Stimulated activated effector memory CD8-positive, alpha-beta T cell treated with anti-CD3 and anti-CD28 coated beads, Interleukin-12 subunit alpha, Interleukin-12 subunit beta, amount 100 ng/mL, for 72 hours (primary cell): ENCODE results near the gene RAPH1.
"Not testable (repeated sequence)": the region's sequence is repeated elsewhere in the genome, so short reads cannot be mapped to it uniquely, and the experiment has no call there.

Experiments used
- ATAC-seq: fragments of 150-1000 bp; cut with Tn5 transposase; 2 replicates; pipeline ENCODE4 v1.10.0; 2021
- DNase-seq, 2 donors: peaks; one replicate each; pipeline ENCODE4 v3.0.0; 2021 to 2022; ENCODE audit warnings: low spot score in 2 of 2
- H3K27ac Mint-ChIP-seq: one replicate; pipeline ENCODE4 v1.8.0; 2022; ENCODE audit warnings: mild to moderate bottlenecking, mixed read lengths
- H3K36me3 Mint-ChIP-seq: one replicate; pipeline ENCODE4 v1.8.0; 2022; ENCODE audit warnings: mild to moderate bottlenecking, mixed read lengths
- H3K4me1 Mint-ChIP-seq: one replicate; pipeline ENCODE4 v1.8.0; 2022; ENCODE audit warnings: mixed read lengths
- H3K4me3 Mint-ChIP-seq: one replicate; pipeline ENCODE4 v1.8.0; 2022; ENCODE audit warnings: mild to moderate bottlenecking, mixed read lengths
- H3K9me3 Mint-ChIP-seq: one replicate; pipeline ENCODE4 v1.8.0; 2022; ENCODE audit warnings: mixed read lengths

RAPH1 gene

DNA sequence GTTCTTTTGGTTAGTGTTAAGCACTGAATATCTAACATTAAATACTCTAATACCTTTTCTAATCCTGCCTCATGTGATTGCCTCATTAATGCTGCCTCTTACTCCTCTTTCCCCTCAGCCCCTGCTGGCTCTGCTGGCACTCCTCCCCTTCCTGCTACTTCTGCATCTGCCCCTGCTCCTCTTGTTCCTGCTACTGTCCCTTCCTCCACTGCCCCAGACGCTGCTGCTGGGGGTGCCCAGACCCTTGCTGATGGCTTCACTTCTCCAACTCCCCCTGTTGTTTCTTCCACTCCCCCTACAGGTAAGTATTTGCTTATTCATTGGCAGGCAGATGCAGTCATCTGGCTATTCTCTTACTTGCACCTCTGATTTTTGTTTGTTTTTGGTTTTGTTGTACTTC lies 138.4 kb downstream of the RAPH1 start:
- Mint-ChIP-seq H3K4me1 (no peaks in the 10 kb centered on the region), H3K4me3 (no peak overlapping the region), H3K27ac (no peak overlapping the region), H3K36me3 (peaks cover 23% of the 10 kb centered on the region), H3K9me3 (no peaks in the 10 kb centered on the region)
- ATAC-seq = no peak
- DNase-seq = no peak

DNA sequence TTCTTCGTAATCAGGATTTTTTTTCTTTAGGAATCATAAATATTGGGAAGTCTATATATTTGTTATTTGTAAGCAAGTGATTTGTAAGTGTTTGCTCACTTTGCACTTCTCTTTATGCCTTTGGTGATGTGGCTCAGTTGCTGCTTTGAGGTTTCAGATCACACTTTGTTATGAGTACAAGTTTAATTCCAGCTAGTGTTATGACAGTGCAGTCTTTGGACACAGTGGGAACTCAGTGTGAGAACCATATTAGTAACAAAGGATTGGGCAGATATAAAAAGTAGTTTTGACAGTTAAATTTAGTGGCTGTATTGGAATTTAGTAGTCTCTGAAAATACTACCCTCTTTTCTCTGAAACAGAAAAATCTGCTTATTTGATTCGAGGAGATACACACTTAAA lies 139.2 kb downstream of the RAPH1 start:
- Mint-ChIP-seq H3K27ac (no peak overlapping the region), H3K9me3 (no peaks in the 10 kb centered on the region), H3K36me3 (peaks cover 25% of the 10 kb centered on the region), H3K4me1 (no peaks in the 10 kb centered on the region), H3K4me3 (no peak overlapping the region)
- no peak for DNase-seq
- no peak for ATAC-seq

DNA sequence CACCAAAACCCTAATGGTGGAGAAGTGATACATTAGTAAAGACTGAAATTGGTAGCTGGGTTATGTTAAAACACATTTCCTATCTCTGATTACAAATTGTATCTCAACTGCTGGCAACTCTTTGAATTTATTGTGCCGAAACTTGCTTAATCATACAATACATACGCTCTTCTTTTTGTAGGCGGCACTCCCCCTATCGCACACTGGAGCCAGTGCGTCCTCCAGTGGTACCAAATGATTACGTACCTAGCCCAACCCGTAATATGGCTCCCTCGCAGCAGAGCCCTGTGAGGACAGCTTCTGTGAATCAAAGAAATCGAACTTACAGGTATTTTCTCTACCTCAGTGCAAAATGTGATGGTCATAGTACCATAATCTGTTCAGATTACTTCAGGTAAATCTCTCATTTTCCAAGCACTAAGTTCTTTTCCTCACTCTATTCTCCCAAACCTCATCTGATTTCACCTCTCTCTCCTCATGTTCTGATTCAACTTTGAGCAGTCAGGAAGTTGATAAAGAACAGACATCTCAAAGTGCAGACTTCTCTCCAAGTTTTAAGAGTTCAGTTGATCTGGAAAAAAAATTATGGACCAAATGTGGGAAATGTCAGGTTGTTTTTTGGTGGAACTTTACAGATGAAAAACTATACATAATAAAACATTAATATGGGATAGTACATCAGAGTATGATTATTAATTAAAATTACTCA lies 140.4 kb downstream of the RAPH1 start:
- H3K4me1 Mint-ChIP-seq = no peaks in the 10 kb centered on the region
- H3K4me3 Mint-ChIP-seq = no peak overlapping the region
- DNase-seq (no peak), ATAC-seq (no peak)
- no peaks in the 10 kb centered on the region for H3K9me3 Mint-ChIP-seq
- H3K36me3 Mint-ChIP-seq = peaks cover 26% of the 10 kb centered on the region
- H3K27ac Mint-ChIP-seq = no peak overlapping the region

DNA sequence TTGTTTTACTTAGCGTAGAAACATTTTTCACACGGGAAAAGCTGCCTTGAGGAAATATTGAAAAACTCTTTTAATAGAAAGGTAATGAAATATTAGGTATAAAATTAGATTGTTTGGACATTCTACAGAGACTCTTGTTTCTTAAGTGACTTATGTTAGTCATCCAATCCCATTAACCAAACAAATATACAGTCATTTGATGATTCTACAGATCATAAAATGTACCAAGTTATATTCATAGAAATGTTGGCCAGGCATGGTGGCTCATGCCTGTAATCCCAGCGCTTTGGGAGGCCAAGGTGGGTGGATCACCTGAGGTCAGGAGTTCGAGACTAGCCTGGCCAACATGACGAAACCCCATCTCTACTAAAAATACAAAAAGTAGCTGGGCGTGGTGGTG lies 146.9 kb downstream of the RAPH1 start:
- not testable (repeated sequence) for H3K9me3 Mint-ChIP-seq, H3K27ac Mint-ChIP-seq, H3K4me1 Mint-ChIP-seq, H3K4me3 Mint-ChIP-seq, DNase-seq, ATAC-seq
- H3K36me3 Mint-ChIP-seq = peaks cover 26% of the 10 kb centered on the region

DNA sequence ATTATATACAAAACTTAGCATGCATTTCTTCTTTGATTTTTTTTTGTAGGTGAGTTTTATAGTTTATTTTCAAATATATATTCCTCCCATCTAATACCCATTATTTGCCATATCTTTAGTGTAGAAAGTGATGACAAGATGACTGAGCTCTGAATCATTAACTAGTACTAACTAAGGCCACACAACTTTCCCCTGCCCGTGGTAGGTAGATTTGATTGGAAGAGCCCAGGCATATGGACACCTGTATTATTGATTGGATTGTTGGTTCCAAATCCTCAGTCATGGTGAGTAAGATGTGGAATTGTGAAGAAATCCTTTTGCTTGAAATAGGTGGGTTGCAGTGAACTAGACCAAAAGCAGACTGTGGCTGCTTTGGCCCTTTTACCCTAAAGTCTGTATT lies 152.1 kb downstream of the RAPH1 start:
- Mint-ChIP-seq H3K27ac (no peak overlapping the region), H3K36me3 (peaks cover 16% of the 10 kb centered on the region), H3K9me3 (no peaks in the 10 kb centered on the region), H3K4me1 (no peaks in the 10 kb centered on the region), H3K4me3 (no peak overlapping the region)
- ATAC-seq (no peak), DNase-seq (no peak)

DNA sequence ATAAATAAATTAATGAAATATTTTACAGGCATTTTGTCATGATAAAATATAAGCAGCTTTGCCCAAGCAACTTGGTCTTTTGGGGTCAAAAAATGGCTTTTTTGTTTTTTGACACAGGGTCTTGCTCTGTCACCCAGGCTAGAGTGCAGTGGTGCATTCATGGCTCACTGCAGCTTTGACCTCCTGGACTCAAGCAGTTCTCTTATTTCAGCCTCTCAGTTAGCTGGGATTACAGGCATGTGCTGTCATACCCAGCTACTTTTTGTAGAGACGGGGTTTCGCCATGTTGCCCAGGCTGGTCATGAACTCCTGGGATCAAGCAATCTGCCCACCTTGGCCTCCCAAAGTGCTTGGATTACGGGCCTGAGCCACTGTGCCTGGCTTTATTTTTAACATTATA lies 155.9 kb downstream of the RAPH1 start:
- no peak overlapping the region for H3K4me3 Mint-ChIP-seq
- no peak overlapping the region for H3K27ac Mint-ChIP-seq
- peaks cover 7% of the 10 kb centered on the region for H3K36me3 Mint-ChIP-seq
- DNase-seq (no peak), ATAC-seq (no peak)
- no peaks in the 10 kb centered on the region for H3K4me1 Mint-ChIP-seq
- H3K9me3 Mint-ChIP-seq = no peaks in the 10 kb centered on the region

DNA sequence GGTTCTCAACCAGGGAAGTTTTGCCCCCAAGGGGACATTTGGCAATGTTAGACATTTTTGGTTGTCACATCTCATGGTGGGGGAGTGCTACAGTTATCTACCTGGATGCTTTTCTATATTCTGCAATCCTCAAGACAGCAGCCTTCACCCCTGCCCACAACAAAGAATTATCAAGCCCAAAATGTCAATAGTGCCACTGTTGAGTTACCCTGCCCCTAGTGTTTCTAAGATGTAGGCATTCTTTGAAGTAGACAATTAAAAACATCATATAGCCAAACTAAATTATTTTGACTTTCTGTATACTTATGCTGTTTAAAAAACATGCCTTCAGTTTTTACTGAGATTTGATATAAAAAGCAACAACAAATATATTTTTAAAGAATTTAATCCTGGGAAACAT lies 158.9 kb downstream of the RAPH1 start:
- ATAC-seq (no peak), DNase-seq (no peak)
- no peaks in the 10 kb centered on the region for H3K9me3 Mint-ChIP-seq
- no peaks in the 10 kb centered on the region for H3K4me1 Mint-ChIP-seq
- H3K4me3 Mint-ChIP-seq = no peak overlapping the region
- H3K36me3 Mint-ChIP-seq = no peaks in the 10 kb centered on the region
- no peak overlapping the region for H3K27ac Mint-ChIP-seq

DNA sequence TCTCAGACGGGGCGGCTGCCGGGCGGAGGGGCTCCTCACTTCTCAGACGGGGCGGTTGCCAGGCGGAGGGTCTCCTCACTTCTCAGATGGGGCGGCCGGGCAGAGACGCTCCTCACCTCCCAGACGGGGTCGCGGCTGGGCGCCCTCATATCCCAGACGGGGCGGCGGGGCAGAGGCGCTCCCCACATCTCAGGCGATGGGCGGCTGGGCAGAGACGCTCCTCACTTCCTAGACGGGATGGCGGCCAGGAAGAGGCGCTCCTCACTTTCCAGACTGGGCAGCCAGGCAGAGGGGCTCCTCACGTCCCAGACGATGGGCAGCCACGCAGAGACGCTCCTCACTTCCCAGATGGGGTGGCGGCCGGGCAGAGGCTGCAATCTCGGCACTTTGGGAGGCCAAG lies 162.4 kb downstream of the RAPH1 start:
- DNase-seq, H3K4me3 Mint-ChIP-seq, H3K9me3 Mint-ChIP-seq, H3K27ac Mint-ChIP-seq, ATAC-seq, H3K4me1 Mint-ChIP-seq: not testable (repeated sequence)
- H3K36me3 Mint-ChIP-seq = peaks cover 15% of the 10 kb centered on the region

DNA sequence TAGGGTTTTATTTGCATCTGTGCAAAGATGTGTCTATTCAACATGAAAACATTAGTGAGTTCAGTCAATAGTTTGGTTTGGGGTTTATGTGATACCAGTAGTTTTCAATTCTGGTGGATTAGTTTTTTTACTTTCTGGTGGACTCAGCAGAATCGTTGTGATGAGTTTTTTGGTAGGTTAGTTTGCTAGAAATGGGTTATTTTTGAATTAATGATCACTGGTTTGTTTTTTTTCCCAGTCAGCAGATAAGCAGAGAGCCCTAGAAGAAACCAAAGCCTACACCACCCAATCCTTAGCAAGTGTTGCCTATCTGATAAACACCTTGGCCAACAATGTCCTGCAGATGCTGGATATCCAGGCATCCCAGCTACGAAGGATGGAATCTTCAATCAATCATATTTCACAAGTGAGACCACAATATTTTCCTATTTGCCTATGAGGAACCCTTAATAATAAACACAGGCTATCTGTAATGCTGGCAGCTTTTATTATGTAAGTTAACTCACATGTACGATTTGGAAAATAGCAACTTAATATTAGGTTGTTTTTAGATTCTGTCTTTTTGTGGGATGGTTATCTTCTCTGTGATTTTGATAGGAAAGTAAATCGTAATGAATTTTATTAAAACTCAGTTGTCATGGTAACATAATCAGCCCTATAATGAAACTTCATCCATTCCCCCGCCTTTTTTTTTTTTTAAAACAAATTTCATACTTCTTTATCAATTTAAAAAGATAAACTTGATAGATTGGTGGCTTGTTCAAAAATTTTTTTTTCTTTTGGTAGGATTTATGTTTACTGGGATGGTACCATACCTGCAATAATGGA lies 168.2 kb downstream of the RAPH1 start:
- ATAC-seq (no peak), DNase-seq (no peak)
- H3K9me3 Mint-ChIP-seq = no peaks in the 10 kb centered on the region

DNA sequence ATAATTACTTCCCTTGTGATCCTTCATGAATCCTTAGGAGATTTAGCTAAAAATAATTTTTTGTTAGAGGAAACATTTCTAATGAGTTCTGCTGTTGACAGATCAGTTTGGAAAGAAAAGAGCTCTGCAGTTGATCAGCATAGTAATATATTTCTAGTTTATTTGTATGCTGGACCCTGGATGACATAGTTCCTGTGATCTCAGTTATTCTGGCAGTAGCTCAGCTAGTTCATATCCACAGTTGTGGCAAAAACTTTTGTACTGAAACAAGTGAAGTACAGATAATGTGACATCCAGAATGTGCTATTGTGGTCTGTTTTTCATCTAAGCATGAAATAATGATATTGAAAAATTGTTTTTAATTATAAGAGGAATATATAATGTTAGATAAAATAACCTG lies 173.2 kb downstream of the RAPH1 start:
- Mint-ChIP-seq H3K27ac (no peak overlapping the region), H3K4me3 (no peak overlapping the region), H3K9me3 (no peaks in the 10 kb centered on the region), H3K4me1 (peaks cover 15% of the 10 kb centered on the region), H3K36me3 (peaks cover 5% of the 10 kb centered on the region)
- ATAC-seq = no peak
- DNase-seq = no peak

More for the DNA sequence above, 168.2 kb downstream of the RAPH1 start:
- no peak overlapping the region for H3K27ac Mint-ChIP-seq
- H3K4me1 Mint-ChIP-seq = no peaks in the 10 kb centered on the region
- H3K4me3 Mint-ChIP-seq = no peak overlapping the region
- peaks cover 28% of the 10 kb centered on the region for H3K36me3 Mint-ChIP-seq

DNA sequence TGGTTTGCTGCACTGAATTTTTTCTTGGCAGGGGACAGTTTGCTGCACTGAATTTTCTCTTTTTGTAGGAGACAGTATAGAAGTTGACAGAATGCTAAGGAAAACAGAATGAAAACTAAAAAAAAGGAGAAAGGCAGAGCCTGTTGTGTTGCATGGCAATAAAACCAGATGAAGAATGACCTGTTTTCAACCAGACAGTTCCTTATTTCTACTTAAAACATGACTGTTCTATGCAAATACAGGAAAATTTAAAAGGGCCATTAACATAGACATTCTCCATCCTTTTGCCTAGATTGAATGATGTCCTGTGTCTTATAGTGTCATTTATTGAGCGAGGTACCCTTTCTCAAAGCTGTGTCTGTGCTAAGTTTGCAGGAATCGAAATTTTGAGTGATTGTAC lies 173.6 kb downstream of the RAPH1 start:
- Mint-ChIP-seq H3K36me3 (peaks cover under 1% of the 10 kb centered on the region), H3K4me3 (no peak overlapping the region), H3K4me1 (peaks cover 15% of the 10 kb centered on the region), H3K9me3 (no peaks in the 10 kb centered on the region), H3K27ac (no peak overlapping the region)
- ATAC-seq (no peak), DNase-seq (no peak)

DNA sequence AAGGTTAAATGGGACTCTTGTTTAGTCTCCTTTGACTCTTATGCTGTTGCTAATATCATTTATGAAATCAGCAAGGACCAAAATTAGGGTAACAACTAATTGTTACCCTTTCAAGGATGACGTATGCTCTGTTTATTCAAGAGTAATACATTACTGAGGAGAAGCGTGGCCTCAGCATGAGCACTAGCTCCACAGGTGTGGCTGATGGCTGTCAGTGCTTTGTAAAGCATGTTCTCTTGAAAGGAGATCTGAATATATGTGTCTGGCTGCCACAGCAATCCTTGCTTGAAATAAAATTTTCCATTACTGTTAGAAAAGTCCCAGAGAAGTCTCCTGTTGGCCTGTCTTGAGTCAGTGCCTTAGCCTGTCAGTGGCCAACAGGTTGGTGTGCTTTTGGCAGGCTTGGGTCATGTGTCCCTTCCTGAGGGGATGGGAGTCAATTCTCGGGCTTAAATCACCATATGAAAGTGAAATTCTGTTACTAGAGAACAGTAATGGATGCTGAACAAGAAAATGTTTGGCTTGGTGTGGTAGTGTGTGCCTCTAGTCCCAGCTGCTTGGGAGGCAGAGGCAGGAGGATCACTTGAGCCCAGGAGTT lies 174.2 kb downstream of the RAPH1 start:
- no peak overlapping the region for H3K27ac Mint-ChIP-seq
- no peaks in the 10 kb centered on the region for H3K36me3 Mint-ChIP-seq
- no peak overlapping the region for H3K4me3 Mint-ChIP-seq
- ATAC-seq = no peak
- H3K9me3 Mint-ChIP-seq = no peaks in the 10 kb centered on the region
- H3K4me1 Mint-ChIP-seq = peaks cover 15% of the 10 kb centered on the region
- DNase-seq = no peak

DNA sequence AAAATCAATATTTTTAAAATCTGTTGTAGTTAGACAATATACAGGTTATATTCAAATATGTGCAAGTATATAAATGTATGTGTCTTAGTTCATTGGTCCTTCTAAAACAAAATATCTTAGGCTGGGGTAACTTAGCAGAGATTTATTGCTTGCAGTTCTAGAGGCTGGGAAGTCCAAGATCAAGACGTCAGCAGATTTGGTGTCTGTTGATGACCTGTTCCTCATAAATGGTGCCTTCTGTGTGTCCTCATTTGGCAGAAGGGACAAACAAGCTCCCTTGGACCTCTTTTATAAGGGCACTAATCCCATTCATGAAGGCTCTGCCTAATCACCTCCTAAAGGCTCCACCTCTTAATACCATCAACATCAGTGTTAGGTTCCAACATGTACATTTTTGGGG lies 175.7 kb downstream of the RAPH1 start:
- DNase-seq = no peak
- no peaks in the 10 kb centered on the region for H3K36me3 Mint-ChIP-seq
- ATAC-seq = no peak
- no peak overlapping the region for H3K4me3 Mint-ChIP-seq
- H3K27ac Mint-ChIP-seq = no peak overlapping the region
- H3K9me3 Mint-ChIP-seq = no peaks in the 10 kb centered on the region
- peaks cover 15% of the 10 kb centered on the region for H3K4me1 Mint-ChIP-seq

DNA sequence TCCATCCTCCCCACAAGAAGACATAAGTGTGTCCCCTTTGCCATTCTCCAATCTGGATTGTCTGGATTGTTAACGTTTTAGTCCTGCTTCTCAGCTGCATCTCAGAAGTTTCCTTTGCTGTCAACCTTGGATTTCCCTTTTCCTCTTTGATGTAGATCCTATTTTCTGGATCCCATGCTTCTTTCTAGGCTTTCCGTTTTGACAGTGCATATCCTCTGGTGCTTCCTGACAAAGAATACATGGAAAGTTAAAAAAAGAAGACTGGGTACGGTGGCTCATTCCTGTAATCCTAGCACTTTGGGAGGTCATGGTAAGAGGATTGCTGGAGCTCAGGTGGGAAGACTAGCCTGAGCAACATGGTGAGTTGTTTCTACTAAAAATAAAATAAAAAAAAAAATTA lies 180.1 kb downstream of the RAPH1 start:
- H3K4me1 Mint-ChIP-seq = no peaks in the 10 kb centered on the region
- H3K4me3 Mint-ChIP-seq = no peak overlapping the region
- no peaks in the 10 kb centered on the region for H3K36me3 Mint-ChIP-seq
- no peak overlapping the region for H3K27ac Mint-ChIP-seq
- no peaks in the 10 kb centered on the region for H3K9me3 Mint-ChIP-seq
- no peak for DNase-seq
- ATAC-seq = no peak

DNA sequence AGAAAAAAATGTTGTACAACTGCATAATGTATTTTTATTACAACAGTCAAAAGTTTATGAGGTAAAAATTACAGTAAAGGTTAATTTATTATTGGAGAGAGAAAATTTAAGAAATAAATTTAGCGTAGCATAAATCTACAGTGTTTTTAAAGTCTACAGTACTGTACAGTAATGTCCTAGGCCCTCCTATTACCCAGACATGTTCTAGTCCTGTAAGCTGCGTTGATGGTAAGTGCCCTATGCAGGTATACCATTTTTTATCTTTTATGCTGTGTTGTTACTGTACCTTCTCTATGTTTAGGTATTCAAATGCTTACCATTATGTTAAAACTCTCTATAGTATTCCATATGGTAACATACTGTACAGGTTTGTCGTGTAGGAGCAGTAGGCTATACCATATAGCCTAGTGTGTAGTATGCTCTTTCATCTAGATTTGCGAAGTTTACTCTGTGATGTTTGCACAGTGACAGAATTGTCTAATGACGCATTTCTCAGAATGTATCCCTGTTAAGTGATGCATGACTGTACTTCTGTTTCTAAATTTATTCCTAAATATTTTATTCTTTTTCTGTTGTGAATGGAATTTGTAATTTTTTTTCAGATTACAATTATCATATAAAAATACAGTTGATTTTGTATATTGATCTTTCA lies 182.4 kb downstream of the RAPH1 start:
- Mint-ChIP-seq H3K27ac (no peak overlapping the region), H3K4me1 (no peaks in the 10 kb centered on the region), H3K36me3 (no peaks in the 10 kb centered on the region), H3K4me3 (no peak overlapping the region), H3K9me3 (no peaks in the 10 kb centered on the region)
- no peak for ATAC-seq
- DNase-seq = no peak
